K562 (cell line): ENCODE results near the gene HEG1. TPM values are rescaled to one million over a fixed set of nuclear protein-coding genes. Genes with fewer than 3 reads are reported as not detected.

Experiments used
- ATAC-seq: fragments of 200-7000 bp; cut with Tn5 transposase; 3 replicates; pipeline ENCODE4 v1.9.1; 2020; ENCODE audit warnings: moderate library complexity
- BruUV-seq: library from RNA; stranded (reverse); fragments of 400-500 nt; replicated peaks from 2 replicates; lab custom pipeline; 2021; lab: Mats Ljungman, UMichigan
- CTCF ChIA-PET: fragments of 300-600 bp; formaldehyde crosslinking; extraction: SDS; loops from one replicate; lab custom pipeline; 2021; ENCODE audit warnings: low intra/inter-chr PET ratio; lab: Yijun Ruan, JAX
- POLR2A ChIA-PET: fragments of 300-600, 350-650 bp; sonication (Branson Sonifier 250); formaldehyde crosslinking; extraction: SDS; loops from one replicate; lab custom pipeline; 2021; ENCODE audit warnings: antibody characterized with exemption, inconsistent platforms; lab: Yijun Ruan, JAX
- DNase-seq, 4 experiments: peaks; one replicate each; pipeline versions ENCODE4 v3.0.0 to v3.0.0-alpha.2; 2011 to 2018; ENCODE audit warnings: low spot score in 3 of 4, mixed read lengths in 3 of 4; ENCODE audit errors: extremely low read depth in 1 of 4
- FAIRE-seq: peaks from 2 replicates; lab custom pipeline; 2011; peaks lifted over from hg19 to GRCh38; lab: Jason Lieb, UNC
- H2AFZ ChIP-seq: 2 replicates; pipeline ENCODE4 v1.6.0; 2011; ENCODE audit warnings: low read depth, low read length, control low read depth, inconsistent platforms
- H3K27ac ChIP-seq: fragments of 200-600 bp; 3 replicates; pipeline ENCODE4 v1.8.0; 2011; ENCODE audit warnings: low read depth, mild to moderate bottlenecking, control low read depth, inconsistent platforms, low read length, moderate library complexity, mixed read lengths; ENCODE audit errors: extremely low read depth
- H3K27me3 ChIP-seq, 2 experiments: fragments of 300-600 bp in 1 of 2; 2 replicates in 1 of 2; 3 replicates in 1 of 2; pipeline versions ENCODE4 v1.6.0 to v1.8.0; 2011; ENCODE audit warnings: inconsistent platforms in 2 of 2, low read length in 2 of 2, mild to moderate bottlenecking in 1 of 2, mixed read lengths in 1 of 2, moderate library complexity in 1 of 2; ENCODE audit not compliant: control insufficient read depth in 2 of 2, insufficient read depth in 2 of 2
- H3K36me3 ChIP-seq: fragments of 300-600 bp; 3 replicates; pipeline ENCODE4 v1.8.0; 2011; ENCODE audit warnings: mild to moderate bottlenecking, low read length, inconsistent platforms; ENCODE audit not compliant: control insufficient read depth, insufficient read depth
- H3K4me1 ChIP-seq, 2 experiments: fragments of 200-600 bp in 1 of 2; replicated peaks in 1 of 2; 2 replicates in 1 of 2; 3 replicates in 1 of 2; pipeline versions ENCODE4 v1.5.1 to v1.8.0; 2011; ENCODE audit warnings: inconsistent platforms in 2 of 2, low read length in 2 of 2, mild to moderate bottlenecking in 1 of 2, mixed read lengths in 1 of 2, moderate library complexity in 1 of 2; ENCODE audit not compliant: control insufficient read depth in 2 of 2, insufficient read depth in 2 of 2
- H3K4me2 ChIP-seq: 2 replicates; pipeline ENCODE4 v1.6.1; 2011; ENCODE audit warnings: low read length, control low read depth, inconsistent platforms, mixed read lengths; ENCODE audit not compliant: insufficient read depth
- H3K4me3 ChIP-seq: fragments of 200-600 bp; sonication (generic), shearing (Covaris generic); 2 replicates; pipeline ENCODE4 v1.5.1; 2016; ENCODE audit warnings: control low read depth, inconsistent platforms
- H3K79me2 ChIP-seq: fragments of 200-600 bp; 3 replicates; pipeline ENCODE4 v1.8.0; 2011; ENCODE audit warnings: low read length, inconsistent platforms; ENCODE audit not compliant: control insufficient read depth, insufficient read depth
- H3K9ac ChIP-seq, 2 experiments: 2 replicates each; pipeline versions ENCODE4 v1.6.0 to v1.6.1; 2011; ENCODE audit warnings: low read depth in 2 of 2, low read length in 2 of 2, control low read depth in 1 of 2, inconsistent platforms in 1 of 2, mild to moderate bottlenecking in 1 of 2, mixed read lengths in 1 of 2; ENCODE audit not compliant: insufficient read depth in 1 of 2
- H3K9me1 ChIP-seq: one replicate; pipeline ENCODE4 v1.6.0; 2011; ENCODE audit warnings: inconsistent platforms, mild to moderate bottlenecking, low read length, moderate library complexity; ENCODE audit not compliant: control insufficient read depth, insufficient read depth
- H3K9me3 ChIP-seq: replicated peaks from 2 replicates; pipeline ENCODE4 v1.5.1; 2011; ENCODE audit warnings: low read depth, low read length, inconsistent platforms; ENCODE audit not compliant: control insufficient read depth, insufficient read depth
- H4K20me1 ChIP-seq: replicated peaks from 2 replicates; pipeline ENCODE4 v1.6.1; 2011; ENCODE audit warnings: low read length, inconsistent platforms, mixed read lengths; ENCODE audit not compliant: control insufficient read depth, insufficient read depth
- CREBBP ChIP-seq: IDR thresholded peaks from one replicate; pipeline ENCODE4 v1.6.1; 2012; ENCODE audit warnings: low read depth, mild to moderate bottlenecking, control low read depth, inconsistent platforms, low read length
- CTBP1 ChIP-seq: fragments of 450-650 bp; IDR thresholded peaks from 2 replicates; pipeline ENCODE4 v1.6.1; 2016; ENCODE audit warnings: borderline replicate concordance
- HDAC8 ChIP-seq: fragments of 450-650 bp; IDR thresholded peaks from 2 replicates; pipeline ENCODE4 v1.6.1; 2016; ENCODE audit warnings: mild to moderate bottlenecking, missing genetic modification characterization, moderate library complexity, missing compliant biosample characterization
- MYBL2 ChIP-seq, 2 experiments: fragments of 450-650 bp in 1 of 2; sonication (generic) in 1 of 2; formaldehyde crosslinking in 1 of 2; IDR thresholded peaks; 2 replicates each; pipeline versions ENCODE4 v1.6.1 to v1.8.1; 2017 to 2022; ENCODE audit warnings: borderline replicate concordance in 1 of 2, inconsistent platforms in 1 of 2, low read depth in 1 of 2, mild to moderate bottlenecking in 1 of 2, missing genetic modification reagents in 1 of 2, moderate library complexity in 1 of 2
- RBBP5 ChIP-seq: fragments of 200-600 bp; sonication (generic); IDR thresholded peaks from 2 replicates; pipeline ENCODE4 v1.6.1; 2012; ENCODE audit warnings: borderline replicate concordance, mild to moderate bottlenecking, low read length, control low read depth, inconsistent platforms; ENCODE audit not compliant: insufficient read depth, poor library complexity, severe bottlenecking
- RCOR1 ChIP-seq, 2 experiments: IDR thresholded peaks; 2 replicates each; pipeline ENCODE4 v1.6.1; 2012; ENCODE audit warnings: low read depth in 2 of 2, low read length in 2 of 2, borderline replicate concordance in 1 of 2, improper control_type of control experiment in 1 of 2
- TAF9B ChIP-seq: fragments of 450-650 bp; IDR thresholded peaks from 2 replicates; pipeline ENCODE4 v1.6.1; 2018; ENCODE audit warnings: mild to moderate bottlenecking; ENCODE audit not compliant: partially characterized antibody
- TCF15 ChIP-seq: fragments of 250-450 bp; sonication (Bioruptor Pico); IDR thresholded peaks from 2 replicates; pipeline ENCODE4 v1.8.0; 2022; ENCODE audit warnings: moderate library complexity, mild to moderate bottlenecking, inconsistent platforms
- TRIM28 ChIP-seq: fragments of 450-650 bp; IDR thresholded peaks from 2 replicates; pipeline ENCODE4 v1.6.1; 2017
- WGBS: fragments of 100-300 bp; shearing (Covaris generic); methylation state at CpG from one replicate; pipeline ENCODE4 v1.1.6; 2016; ENCODE audit warnings: low coverage, mixed read lengths; ENCODE audit not compliant: insufficient coverage; ENCODE audit errors: missing lambda C conversion rate; 5-methylcytosine and 5-hydroxymethylcytosine counted together
- in situ Hi-C: fragments of 300-500 bp; cut with MboI; formaldehyde crosslinking; loops from 4 replicates; pipeline ENCODE4 v1.15.0; 2018; ENCODE audit warnings: inconsistent platforms, mixed read lengths
- intact Hi-C: fragments of 100-400 bp; cut with micrococcal nuclease; formaldehyde crosslinking; loops from 2 replicates; pipeline ENCODE4 v1.14.2; 2022
- polyA plus RNA-seq, 8 experiments: library from polyadenylated mRNA; depleted of rRNA in 4 of 8; stranded (reverse) in 5 of 8; unstranded in 3 of 8; fragments of >200 nt; fragmentation: Nextera tagmentation in 2 of 8; fragmentation: Illumina TruSeq in 1 of 8; extraction: Ambion mirVana in 2 of 8; extraction: Trizol in 1 of 8; gene quantifications; 2 replicates each; pipeline versions ENCODE4 v1.2.1 to v1.2.3, GENCODE V29; 2011 to 2014; ENCODE audit warnings: inconsistent platforms in 1 of 8, missing spikeins in 1 of 8
- total RNA-seq, 7 experiments: library from RNA; depleted of rRNA in 6 of 7; stranded (reverse); fragments of >200 nt in 6 of 7; fragmentation: Illumina TruSeq in 2 of 7; extraction: Trizol in 2 of 7; gene quantifications; 2 replicates each; pipeline versions ENCODE4 v1.2.1 to v1.2.3, GENCODE V29; 2011 to 2021; ENCODE audit warnings: low replicate concordance in 1 of 7

The HEG1 gene
- total and polyA plus RNA-seq, 9 of the 15 experiments (the other 6 are each of a cell fraction or from before 2014, with no cell fraction given): 0.24 TPM; not detected in 8

DNA sequence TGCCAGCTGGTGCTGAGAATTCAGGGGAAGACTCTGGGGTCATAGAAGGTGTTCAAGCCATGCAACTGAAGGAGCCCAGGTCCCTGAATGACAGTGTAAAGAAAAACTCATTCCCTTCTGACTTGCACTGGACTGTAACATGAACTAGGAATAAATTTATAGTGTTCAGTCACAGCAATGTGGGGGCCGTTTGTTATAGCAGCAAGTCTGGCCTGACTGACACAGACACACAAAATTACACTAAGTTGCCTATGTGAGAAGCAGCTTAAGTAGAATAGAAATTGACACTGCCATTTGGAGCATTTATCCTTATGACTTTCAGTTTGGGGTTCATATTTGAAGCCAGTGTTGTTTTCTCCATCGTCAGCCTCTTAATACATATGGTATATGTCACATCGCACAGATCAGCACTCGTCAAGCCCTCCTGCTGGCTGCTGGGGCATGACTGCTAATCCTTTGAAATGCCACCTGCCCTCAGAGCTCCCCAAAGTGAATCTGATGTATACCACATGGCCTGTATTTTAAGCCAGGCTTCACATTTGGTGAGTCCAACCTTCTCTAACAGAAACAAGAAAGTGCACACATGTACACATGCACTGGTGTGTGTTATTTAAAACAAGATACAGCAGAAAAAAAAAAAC, 17.1 kb upstream of the HEG1 start:
- WGBS: 0% methylated on average over 4 of the region's 4 CpGs
- no peak for FAIRE-seq
- no peaks in the 10 kb centered on the region for H4K20me1 ChIP-seq
- no peak overlapping the region for H2AFZ ChIP-seq
- H3K79me2 ChIP-seq: no peaks in the 10 kb centered on the region
- TF ChIP-seq CREBBP (no peak), CTBP1 (no peak), RBBP5 (no peak), TAF9B (no peak), TRIM28 (no peak), RCOR1 (IDR thresholded peaks at IDR 0.05; ENCODE audit: borderline replicate concordance in 1 of 2, low read depth in 2 of 2, low read length in 2 of 2) (no peak), TCF15 (CRISPR knock-in tag) (no peak), HDAC8 (no peak), MYBL2 (IDR thresholded peaks at IDR 0.05; ENCODE audit: low read depth) (no peak), MYBL2 (CRISPR knock-in tag; IDR thresholded peaks at IDR 0.05; ENCODE audit: borderline replicate concordance) (no peak)
- TF ChIP-seq, all 486 proteins: peak for 0
- ChIA-PET CTCF (no interaction called here), POLR2A (no interaction called here)
- Histone ChIP-seq H3K9ac (no peak overlapping the region), H3K36me3 (no peaks in the 10 kb centered on the region), H3K9me3 (no peaks in the 10 kb centered on the region), H3K4me3 (no peak overlapping the region), H3K9me1 (no peaks in the 10 kb centered on the region), H3K27ac (no peak overlapping the region), H3K4me2 (no peak overlapping the region), H3K27me3 (peaks cover 0 to 10% of the 10 kb centered on the region in 2 experiments; a peak in 2 of 5 replicates), H3K4me1 (no peaks in the 10 kb centered on the region)
- no TSS peak for BruUV-seq
- in situ Hi-C loops: no loop called here
- DNase-seq: no peak
- ATAC-seq: no peak
- intact Hi-C loops: no loop called here
